ENCODE data around the gene CACNA2D3.

Gene CACNA2D3

DNA sequence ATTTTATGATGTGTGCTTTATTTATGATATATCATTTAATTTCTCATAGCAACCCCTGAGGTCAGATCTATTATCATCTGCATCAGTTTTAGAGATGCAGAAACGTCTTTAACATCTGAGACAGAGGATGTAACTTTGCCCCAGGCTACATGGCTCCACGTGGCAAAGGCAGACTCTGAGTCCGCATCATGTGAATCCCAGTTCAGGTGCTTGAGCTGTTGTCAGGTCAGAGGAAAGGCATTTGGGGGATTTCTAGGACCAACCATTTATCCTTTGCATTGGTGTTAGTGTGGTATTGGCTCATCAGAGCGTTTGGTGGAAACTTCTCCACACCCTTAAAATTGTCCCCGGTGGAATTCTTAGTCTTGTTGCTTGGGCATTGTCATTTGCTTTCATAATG lies 10.8 kb downstream of the CACNA2D3 start:
- H3K23ac ChIP-seq (ENCODE audit: low read depth, low read length, poor library complexity), result no peak overlapping the region
- WGBS, 2 donors (ENCODE audit: extremely low coverage in 2 of 2, insufficient read length in 2 of 2, insufficient replicate concordance in 1 of 2), result no CpG with 5 or more reads among the region's 5 CpGs
- H4K8ac ChIP-seq (ENCODE audit: low read depth, low read length), result no peak overlapping the region
- H3K36me3 ChIP-seq (replicated peaks in 1 of 2; ENCODE audit: control insufficient read depth in 2 of 2, insufficient read depth in 2 of 2, low read length in 2 of 2), result no peaks in the 10 kb centered on the region
- H3K27ac ChIP-seq (replicated peaks; ENCODE audit: low read length), result no peak overlapping the region
- no peaks in the 10 kb centered on the region for H3K4me1 ChIP-seq (ENCODE audit: control insufficient read depth in 2 of 2, insufficient read depth in 1 of 2, low read depth in 1 of 2, low read length in 2 of 2)
- no peak overlapping the region for H3K18ac ChIP-seq (ENCODE audit: low read length)
- no peak overlapping the region for H3K4me3 ChIP-seq (ENCODE audit: low read length in 2 of 2)
- no peak overlapping the region for H2BK5ac ChIP-seq (ENCODE audit: low read length)
- H3K4ac ChIP-seq (ENCODE audit: low read length), result no peak overlapping the region
- H2BK12ac ChIP-seq (ENCODE audit: low read length), result no peak overlapping the region
- H3K14ac ChIP-seq (ENCODE audit: low read length), result no peak overlapping the region
- H3K4me2 ChIP-seq (ENCODE audit: insufficient read depth, low read length, poor library complexity, severe bottlenecking), result no peak overlapping the region
- no peak overlapping the region for H2AK5ac ChIP-seq (ENCODE audit: low read depth, low read length)
- H3K79me1 ChIP-seq (ENCODE audit: low read depth, low read length), result no peaks in the 10 kb centered on the region
- peaks cover 0 to 23% (median 0%) of the 10 kb centered on the region in 3 experiments for H3K27me3 ChIP-seq (ENCODE audit: control insufficient read depth in 3 of 3, insufficient read depth in 3 of 3, low read depth in 1 of 3, low read length in 3 of 3)
- no peak overlapping the region for H3K9ac ChIP-seq (ENCODE audit: low read depth, low read length, poor library complexity)
- H2BK120ac ChIP-seq (ENCODE audit: low read depth, low read length), result no peak overlapping the region
- no peak overlapping the region for H2AFZ ChIP-seq (ENCODE audit: low read length)
- H2BK15ac ChIP-seq (ENCODE audit: low read length), result no peak overlapping the region
- DNase-seq (ENCODE audit: low spot score), result no peak
- H3K9me3 ChIP-seq (replicated peaks in 1 of 2; ENCODE audit: control insufficient read depth in 2 of 2, insufficient read depth in 1 of 2, low read depth in 1 of 2, low read length in 2 of 2), result no peaks in the 10 kb centered on the region
- no peak overlapping the region for H4K91ac ChIP-seq (ENCODE audit: low read depth, low read length, poor library complexity)

DNA sequence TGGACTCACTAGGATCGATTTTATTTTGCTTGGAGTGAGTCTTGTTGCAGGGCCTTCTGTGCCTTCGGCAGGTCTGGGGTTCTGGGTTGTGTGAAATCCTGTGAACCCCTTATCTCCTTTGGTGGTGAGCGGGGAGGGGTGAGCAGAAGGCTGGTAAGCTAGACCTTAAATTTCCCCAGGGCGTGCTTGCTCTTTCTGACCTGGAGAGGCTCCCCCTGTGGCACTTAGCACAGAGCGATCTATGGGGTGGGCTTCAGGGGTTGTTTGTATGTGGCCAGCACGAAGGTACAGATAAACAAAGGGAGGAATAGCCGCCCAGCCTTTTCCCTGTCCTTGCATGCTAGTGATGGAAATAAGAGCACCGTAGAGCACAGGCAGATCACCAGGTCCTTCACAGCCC lies 11.8 kb downstream of the CACNA2D3 start:
- Histone ChIP-seq H3K9me3 (replicated peaks in 1 of 2; ENCODE audit: control insufficient read depth in 2 of 2, insufficient read depth in 1 of 2, low read depth in 1 of 2, low read length in 2 of 2) (no peaks in the 10 kb centered on the region), H2BK5ac (ENCODE audit: low read length) (no peak overlapping the region), H3K23ac (ENCODE audit: low read depth, low read length, poor library complexity) (no peak overlapping the region), H2BK15ac (ENCODE audit: low read length) (no peak overlapping the region), H3K79me1 (ENCODE audit: low read depth, low read length) (no peaks in the 10 kb centered on the region), H2AK5ac (ENCODE audit: low read depth, low read length) (no peak overlapping the region), H4K8ac (ENCODE audit: low read depth, low read length) (no peak overlapping the region), H3K27me3 (ENCODE audit: control insufficient read depth in 3 of 3, insufficient read depth in 3 of 3, low read depth in 1 of 3, low read length in 3 of 3) (peaks cover 0 to 16% (median 0%) of the 10 kb centered on the region in 3 experiments), H4K91ac (ENCODE audit: low read depth, low read length, poor library complexity) (no peak overlapping the region), H3K4me3 (ENCODE audit: low read length in 2 of 2) (no peak overlapping the region), H2BK120ac (ENCODE audit: low read depth, low read length) (no peak overlapping the region), H3K4ac (ENCODE audit: low read length) (no peak overlapping the region), H3K4me2 (ENCODE audit: insufficient read depth, low read length, poor library complexity, severe bottlenecking) (no peak overlapping the region), H3K9ac (ENCODE audit: low read depth, low read length, poor library complexity) (no peak overlapping the region), H2AFZ (ENCODE audit: low read length) (no peak overlapping the region), H3K27ac (replicated peaks; ENCODE audit: low read length) (no peak overlapping the region), H3K18ac (ENCODE audit: low read length) (no peak overlapping the region), H2BK12ac (ENCODE audit: low read length) (no peak overlapping the region), H3K14ac (ENCODE audit: low read length) (no peak overlapping the region), H3K36me3 (replicated peaks in 1 of 2; ENCODE audit: control insufficient read depth in 2 of 2, insufficient read depth in 2 of 2, low read length in 2 of 2) (no peaks in the 10 kb centered on the region), H3K4me1 (ENCODE audit: control insufficient read depth in 2 of 2, insufficient read depth in 1 of 2, low read depth in 1 of 2, low read length in 2 of 2) (no peaks in the 10 kb centered on the region)
- no peak for DNase-seq (ENCODE audit: low spot score)
- no CpG with 5 or more reads among the region's 8 CpGs for WGBS, 2 donors (ENCODE audit: extremely low coverage in 2 of 2, insufficient read length in 2 of 2, insufficient replicate concordance in 1 of 2)

DNA sequence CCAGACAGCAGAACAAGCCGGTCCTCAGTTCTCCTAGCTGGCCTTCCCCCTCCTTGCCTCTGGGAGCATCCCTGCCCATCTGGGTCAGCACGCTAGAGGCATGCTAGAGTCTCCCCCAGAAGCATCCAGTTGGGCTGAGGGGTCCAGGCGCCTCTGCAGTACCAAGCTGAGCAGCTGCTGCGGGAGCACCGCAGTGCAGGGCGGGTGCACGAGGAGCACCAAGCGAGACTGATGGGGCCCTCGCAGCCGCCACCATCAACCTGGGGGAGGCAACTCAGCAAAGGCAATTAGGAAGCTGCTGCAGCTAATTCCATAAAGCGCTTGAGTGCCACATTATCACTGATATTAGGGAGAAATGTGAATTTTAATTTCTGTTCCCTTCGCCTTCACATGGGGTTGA lies 12.4 kb downstream of the CACNA2D3 start:
- H3K14ac ChIP-seq (ENCODE audit: low read length), result no peak overlapping the region
- H3K4me3 ChIP-seq (ENCODE audit: low read length in 2 of 2), result no peak overlapping the region
- H3K4me1 ChIP-seq (ENCODE audit: control insufficient read depth in 2 of 2, insufficient read depth in 1 of 2, low read depth in 1 of 2, low read length in 2 of 2), result no peaks in the 10 kb centered on the region
- H3K9ac ChIP-seq (ENCODE audit: low read depth, low read length, poor library complexity), result no peak overlapping the region
- H3K79me1 ChIP-seq (ENCODE audit: low read depth, low read length), result no peaks in the 10 kb centered on the region
- H4K8ac ChIP-seq (ENCODE audit: low read depth, low read length), result no peak overlapping the region
- no peak overlapping the region for H3K23ac ChIP-seq (ENCODE audit: low read depth, low read length, poor library complexity)
- H3K4me2 ChIP-seq (ENCODE audit: insufficient read depth, low read length, poor library complexity, severe bottlenecking), result no peak overlapping the region
- H3K27me3 ChIP-seq (ENCODE audit: control insufficient read depth in 3 of 3, insufficient read depth in 3 of 3, low read depth in 1 of 3, low read length in 3 of 3), result peaks cover 0 to 11% (median 0%) of the 10 kb centered on the region in 3 experiments
- no peaks in the 10 kb centered on the region for H3K9me3 ChIP-seq (replicated peaks in 1 of 2; ENCODE audit: control insufficient read depth in 2 of 2, insufficient read depth in 1 of 2, low read depth in 1 of 2, low read length in 2 of 2)
- no peak overlapping the region for H2AK5ac ChIP-seq (ENCODE audit: low read depth, low read length)
- no peak overlapping the region for H3K18ac ChIP-seq (ENCODE audit: low read length)
- no CpG with 5 or more reads among the region's 12 CpGs for WGBS, 2 donors (ENCODE audit: extremely low coverage in 2 of 2, insufficient read length in 2 of 2, insufficient replicate concordance in 1 of 2)
- H2BK12ac ChIP-seq (ENCODE audit: low read length), result no peak overlapping the region
- H2AFZ ChIP-seq (ENCODE audit: low read length), result no peak overlapping the region
- H3K4ac ChIP-seq (ENCODE audit: low read length), result no peak overlapping the region
- H2BK15ac ChIP-seq (ENCODE audit: low read length), result no peak overlapping the region
- no peak overlapping the region for H4K91ac ChIP-seq (ENCODE audit: low read depth, low read length, poor library complexity)
- H2BK5ac ChIP-seq (ENCODE audit: low read length), result no peak overlapping the region
- H2BK120ac ChIP-seq (ENCODE audit: low read depth, low read length), result no peak overlapping the region
- DNase-seq (ENCODE audit: low spot score), result no peak
- H3K36me3 ChIP-seq (replicated peaks in 1 of 2; ENCODE audit: control insufficient read depth in 2 of 2, insufficient read depth in 2 of 2, low read length in 2 of 2), result no peaks in the 10 kb centered on the region
- H3K27ac ChIP-seq (replicated peaks; ENCODE audit: low read length), result no peak overlapping the region

DNA sequence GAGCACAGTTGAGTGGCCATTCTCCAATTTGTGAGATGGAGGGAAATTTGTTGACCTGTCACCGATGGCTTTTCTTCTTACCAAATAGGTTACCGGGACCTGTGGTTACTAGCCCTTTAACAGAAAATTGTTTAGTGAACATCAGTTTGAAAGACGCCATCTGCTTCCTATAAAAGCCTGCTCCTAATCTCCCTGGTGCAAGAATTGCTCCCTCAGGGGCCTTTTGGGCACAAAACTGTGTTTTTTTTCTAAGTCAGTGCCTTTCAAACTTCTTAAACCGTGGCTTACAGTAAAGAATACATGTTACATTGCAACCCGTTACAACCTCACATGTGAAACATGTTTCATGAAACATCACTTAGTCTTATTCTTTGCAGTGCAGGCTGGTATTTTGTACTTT lies 15.0 kb downstream of the CACNA2D3 start:
- H2BK15ac ChIP-seq (ENCODE audit: low read length), result no peak overlapping the region
- H2BK12ac ChIP-seq (ENCODE audit: low read length), result no peak overlapping the region
- H3K4ac ChIP-seq (ENCODE audit: low read length), result no peak overlapping the region
- no peaks in the 10 kb centered on the region for H3K36me3 ChIP-seq (replicated peaks in 1 of 2; ENCODE audit: control insufficient read depth in 2 of 2, insufficient read depth in 2 of 2, low read length in 2 of 2)
- H2BK120ac ChIP-seq (ENCODE audit: low read depth, low read length), result no peak overlapping the region
- H3K4me3 ChIP-seq (ENCODE audit: low read length in 2 of 2), result no peak overlapping the region
- no peak overlapping the region for H2AFZ ChIP-seq (ENCODE audit: low read length)
- no CpG with 5 or more reads among the region's 5 CpGs for WGBS, 2 donors (ENCODE audit: extremely low coverage in 2 of 2, insufficient read length in 2 of 2, insufficient replicate concordance in 1 of 2)
- H2AK5ac ChIP-seq (ENCODE audit: low read depth, low read length), result no peak overlapping the region
- H4K91ac ChIP-seq (ENCODE audit: low read depth, low read length, poor library complexity), result no peak overlapping the region
- H3K23ac ChIP-seq (ENCODE audit: low read depth, low read length, poor library complexity), result no peak overlapping the region
- H3K79me1 ChIP-seq (ENCODE audit: low read depth, low read length), result no peaks in the 10 kb centered on the region
- DNase-seq (ENCODE audit: low spot score), result no peak
- no peak overlapping the region for H3K18ac ChIP-seq (ENCODE audit: low read length)
- H3K27ac ChIP-seq (replicated peaks; ENCODE audit: low read length), result no peak overlapping the region
- peaks cover 0 to 7% (median 0%) of the 10 kb centered on the region in 3 experiments for H3K27me3 ChIP-seq (ENCODE audit: control insufficient read depth in 3 of 3, insufficient read depth in 3 of 3, low read depth in 1 of 3, low read length in 3 of 3)
- no peak overlapping the region for H3K4me2 ChIP-seq (ENCODE audit: insufficient read depth, low read length, poor library complexity, severe bottlenecking)
- no peaks in the 10 kb centered on the region for H3K4me1 ChIP-seq (ENCODE audit: control insufficient read depth in 2 of 2, insufficient read depth in 1 of 2, low read depth in 1 of 2, low read length in 2 of 2)
- no peak overlapping the region for H4K8ac ChIP-seq (ENCODE audit: low read depth, low read length)
- H3K14ac ChIP-seq (ENCODE audit: low read length), result no peak overlapping the region
- no peaks in the 10 kb centered on the region for H3K9me3 ChIP-seq (replicated peaks in 1 of 2; ENCODE audit: control insufficient read depth in 2 of 2, insufficient read depth in 1 of 2, low read depth in 1 of 2, low read length in 2 of 2)
- H3K9ac ChIP-seq (ENCODE audit: low read depth, low read length, poor library complexity), result no peak overlapping the region
- H2BK5ac ChIP-seq (ENCODE audit: low read length), result no peak overlapping the region

All from neuronal stem cell (in vitro differentiated cells).